DMS 273 (cell line): ENCODE data around the gene PABPC3.
A peak's percentile ranks its signal among the peaks of the same experiment; 100 is the strongest.

ENCODE experiments used
- DNase-seq: peaks from one replicate; lab custom pipeline; 2025; ENCODE audit not compliant: unreplicated experiment; lab: John Stamatoyannopoulos, UW

PABPC3 gene

DNA sequence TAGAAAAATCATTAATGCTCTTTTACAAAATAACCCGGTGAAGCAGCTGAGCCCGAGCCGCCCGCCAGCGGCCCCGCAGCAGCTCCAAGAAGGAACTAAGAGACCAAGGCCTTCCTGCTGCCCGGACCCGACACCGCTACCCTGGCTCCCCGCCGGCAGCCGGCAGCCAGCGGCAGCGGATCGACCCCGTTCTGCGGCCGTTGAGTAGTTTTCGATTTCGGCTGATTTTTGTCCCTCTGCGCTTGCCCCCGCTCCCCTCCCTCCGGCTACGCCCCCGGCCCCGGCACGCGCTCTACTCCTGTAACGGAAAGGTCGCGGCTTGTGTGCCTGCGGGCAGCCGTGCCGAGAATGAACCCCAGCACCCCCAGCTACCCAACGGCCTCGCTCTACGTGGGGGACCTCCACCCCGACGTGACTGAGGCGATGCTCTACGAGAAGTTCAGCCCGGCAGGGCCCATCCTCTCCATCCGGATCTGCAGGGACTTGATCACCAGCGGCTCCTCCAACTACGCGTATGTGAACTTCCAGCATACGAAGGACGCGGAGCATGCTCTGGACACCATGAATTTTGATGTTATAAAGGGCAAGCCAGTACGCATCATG, at the start of gene PABPC3:
Gene PABPC3, plus strand, starts transcription at position 286 of the 603 bp plus-strand sequence. Its CDS starts 63 bp downstream, at position 349.
- peak; percentile 73 for DNase-seq

DNA sequence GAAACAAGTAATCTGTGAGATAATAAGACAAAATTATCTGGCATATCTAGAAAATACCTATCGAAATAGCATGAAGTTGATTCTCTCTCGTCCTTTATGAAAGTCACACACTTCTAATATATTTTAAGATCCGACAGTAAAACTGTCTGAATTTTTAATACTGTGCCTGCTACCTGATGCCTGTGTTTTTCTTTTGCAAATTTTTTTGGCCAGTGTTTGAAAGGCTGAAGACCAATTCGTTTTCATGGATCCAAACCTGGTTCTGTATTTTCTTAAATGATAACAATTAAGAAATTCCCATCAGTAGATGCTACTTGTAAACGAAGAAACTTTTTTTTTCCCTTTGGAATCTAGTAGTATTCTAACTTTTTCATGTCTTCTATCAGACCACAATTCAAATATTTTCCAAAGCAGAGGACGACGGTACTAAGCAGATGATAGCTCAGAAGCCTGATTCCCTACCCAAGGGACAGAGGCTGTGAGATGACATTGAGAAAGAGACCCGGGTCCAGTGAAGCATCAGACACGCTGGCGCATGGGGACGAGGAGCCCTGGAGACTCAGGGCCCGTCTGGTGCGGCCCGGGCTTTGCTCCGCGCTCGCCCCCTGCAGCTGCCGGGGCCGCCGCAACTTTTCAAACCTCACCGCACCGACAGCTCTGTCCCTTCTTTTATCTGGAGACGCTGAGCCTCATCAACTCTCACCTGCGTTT, 49.5 kb upstream of the PABPC3 start:
- DNase-seq: peak; percentile 50

- DNase-seq: peak; percentile 59
Observed at GRCh38 chr13:25046985-25047511, 48.9 kb upstream of the PABPC3 start.

- no peak for DNase-seq
Observed at GRCh38 chr13:25051065-25051464, 44.9 kb upstream of the PABPC3 start.

DNA sequence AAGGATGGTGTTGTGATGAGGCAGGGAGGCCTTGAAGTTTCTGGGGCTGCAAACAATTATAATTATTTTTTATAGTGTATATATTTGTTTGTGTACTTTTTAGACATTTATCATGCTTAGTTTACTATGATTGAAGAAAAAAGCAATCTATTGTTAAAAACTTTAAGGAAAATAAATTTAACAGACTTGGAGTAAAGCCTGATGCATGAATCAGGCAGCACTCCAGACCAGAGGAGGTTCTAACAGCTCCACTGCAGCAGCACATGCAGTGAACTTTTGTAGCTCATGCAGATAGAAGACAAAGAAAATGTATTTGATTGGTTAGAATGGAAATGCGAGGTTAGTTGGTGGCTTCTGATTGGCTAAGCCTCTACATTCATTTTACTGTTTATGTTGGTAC, 36.8 kb upstream of the PABPC3 start:
- no peak for DNase-seq

DNA sequence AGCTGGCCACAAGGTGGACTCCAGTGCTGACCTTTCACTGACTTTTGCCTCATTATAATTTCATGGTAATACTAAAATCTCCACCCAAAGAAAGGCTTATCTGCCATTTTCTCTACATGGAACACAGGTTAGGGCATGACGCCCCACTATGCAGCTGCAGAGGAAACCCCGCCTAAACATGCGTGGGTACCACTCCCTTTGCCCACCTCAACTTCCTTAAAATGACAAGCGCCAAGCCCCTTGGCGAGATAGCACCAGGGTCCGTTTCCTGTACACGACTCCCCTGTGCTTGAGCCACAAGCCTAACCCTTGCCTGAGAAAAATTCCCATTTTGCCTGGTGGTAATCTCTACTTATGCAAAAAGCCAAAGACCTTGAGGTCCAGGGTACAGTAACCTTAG, 36.0 kb upstream of the PABPC3 start:
- no peak for DNase-seq

GRCh38 chr13:25062479-25062878, 33.5 kb upstream of the PABPC3 start:
- no peak for DNase-seq

- DNase-seq: no peak
Observed at GRCh38 chr13:25064396-25064795, 31.5 kb upstream of the PABPC3 start.

- no peak for DNase-seq
Observed at GRCh38 chr13:25065974-25066770, 29.8 kb upstream of the PABPC3 start.

DNA sequence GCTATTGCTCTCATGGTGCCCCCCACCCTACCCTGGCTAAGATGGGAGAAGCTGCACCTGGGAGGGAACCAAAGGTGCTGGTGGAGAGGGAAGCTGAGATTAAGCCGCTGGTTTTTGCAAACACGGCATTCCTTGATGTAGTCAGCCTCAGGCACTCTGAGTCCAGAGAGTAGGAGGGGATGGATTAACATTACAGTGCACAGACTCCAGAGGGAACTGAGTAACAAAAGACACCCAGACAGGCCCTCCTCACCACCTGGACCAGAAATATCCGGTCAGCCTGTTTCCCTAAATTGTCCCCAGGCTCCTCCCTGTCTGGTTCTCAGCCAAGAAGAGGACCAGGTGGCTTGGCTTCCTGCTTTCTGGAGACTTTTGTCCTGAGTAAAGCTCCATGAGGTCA, 28.9 kb upstream of the PABPC3 start:
- no peak for DNase-seq

DNA sequence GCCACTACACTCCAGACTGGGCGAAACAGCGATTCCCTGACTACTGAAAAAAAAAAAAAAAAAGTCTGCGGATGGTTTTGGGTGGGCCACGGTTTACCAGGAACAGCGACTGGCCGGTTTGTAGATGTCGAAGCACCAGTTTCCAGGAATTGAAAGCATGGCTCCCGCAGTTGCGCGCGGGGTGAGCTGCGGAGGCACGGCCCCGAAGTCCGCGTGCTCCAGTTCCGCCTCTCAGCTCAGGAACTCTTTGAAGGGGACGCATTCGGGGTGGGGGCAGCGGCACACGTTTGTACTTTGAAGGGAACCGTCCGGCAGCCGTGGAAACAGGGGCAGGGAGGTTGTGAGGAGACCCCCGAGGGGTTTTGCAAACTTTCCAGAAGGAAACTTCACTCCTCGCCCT, 27.1 kb upstream of the PABPC3 start:
- DNase-seq: no peak

GRCh38 chr13:25069236-25069635, 26.7 kb upstream of the PABPC3 start:
- no peak for DNase-seq

DNA sequence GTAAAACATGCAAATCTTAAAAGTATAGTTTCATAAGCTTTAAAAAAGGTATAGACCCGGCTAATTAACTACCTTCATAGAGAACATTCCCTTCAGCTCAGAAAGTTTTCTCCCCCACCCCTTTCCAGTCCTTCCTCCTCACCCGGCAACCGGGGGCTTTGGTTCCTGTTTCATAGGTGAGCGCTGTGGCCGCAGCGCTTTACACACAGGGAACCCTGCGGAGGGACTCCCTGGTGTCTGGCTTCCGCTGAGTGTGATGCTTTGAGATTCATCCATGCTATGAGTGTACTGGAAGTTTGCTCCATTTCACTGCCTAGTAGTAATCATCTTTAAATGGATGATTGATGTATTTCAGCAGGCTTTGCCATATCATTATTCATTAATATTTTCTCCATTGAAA, 26.0 kb upstream of the PABPC3 start:
- no peak for DNase-seq

DNA sequence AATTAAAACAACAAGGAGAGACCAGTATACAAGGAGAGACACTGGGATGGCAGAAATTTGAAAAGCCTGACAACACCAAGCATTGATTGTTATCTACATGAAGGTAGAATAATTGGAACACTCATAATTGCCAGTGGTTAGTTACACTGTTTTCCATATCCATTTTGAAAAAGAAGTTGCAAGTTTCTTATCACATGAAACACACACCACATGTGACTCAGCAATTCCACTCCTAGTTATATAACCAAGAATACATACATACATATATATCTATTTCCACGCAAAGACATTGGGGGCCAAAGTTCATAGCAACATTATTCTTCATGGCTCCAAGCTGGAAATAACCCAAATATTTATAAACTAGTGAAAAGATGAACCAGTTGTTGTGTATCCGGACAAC, 15.2 kb upstream of the PABPC3 start:
- DNase-seq: no peak

DNA sequence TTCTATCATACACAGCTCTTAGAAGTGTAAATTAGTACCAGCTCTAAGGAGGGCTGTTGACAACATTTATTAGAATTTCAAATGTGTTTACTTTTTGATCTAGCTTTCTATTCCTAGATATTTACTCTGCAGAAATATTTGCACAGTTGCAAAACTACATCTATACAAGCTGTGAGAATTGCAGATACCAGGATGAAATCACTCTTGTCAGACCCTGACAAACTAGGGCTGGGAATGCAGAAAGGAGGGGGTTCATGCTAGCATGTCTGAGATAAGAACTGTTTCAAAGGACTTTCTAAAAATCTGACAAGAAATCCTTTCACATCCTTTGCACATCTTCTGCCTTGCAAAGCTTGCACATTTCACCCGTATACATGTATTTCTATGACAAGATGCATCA, 11.8 kb upstream of the PABPC3 start:
- no peak for DNase-seq

DNA sequence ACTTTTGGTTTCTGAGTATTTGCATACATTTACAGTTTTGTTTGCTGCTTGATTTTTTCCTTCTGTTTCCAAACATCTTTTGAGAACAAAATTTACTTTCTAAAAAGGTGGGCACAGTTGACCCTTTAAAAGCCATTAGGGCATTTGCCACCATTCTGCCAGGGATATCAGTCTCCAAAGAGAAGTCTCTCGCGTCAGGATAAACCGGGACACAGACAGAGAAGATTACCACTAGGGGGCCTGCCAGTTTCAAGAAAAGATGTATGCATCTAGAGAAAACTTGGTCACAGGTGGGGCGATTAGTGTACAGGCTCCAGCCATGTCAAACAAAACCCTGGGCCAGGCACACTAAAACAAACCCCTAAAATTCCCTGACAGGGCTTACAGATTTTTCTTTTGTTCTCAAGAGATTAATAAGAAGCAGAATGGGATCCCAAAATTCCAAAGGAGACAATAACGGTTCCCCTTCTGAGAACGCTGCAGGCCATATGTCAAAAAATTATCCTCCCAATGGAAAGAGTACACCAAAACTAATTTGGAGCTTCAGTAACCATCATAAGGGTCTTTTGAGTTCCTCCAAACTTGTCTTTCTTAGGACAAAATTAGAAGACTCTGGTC, 10.7 kb upstream of the PABPC3 start:
- DNase-seq: peak; percentile 67

DNA sequence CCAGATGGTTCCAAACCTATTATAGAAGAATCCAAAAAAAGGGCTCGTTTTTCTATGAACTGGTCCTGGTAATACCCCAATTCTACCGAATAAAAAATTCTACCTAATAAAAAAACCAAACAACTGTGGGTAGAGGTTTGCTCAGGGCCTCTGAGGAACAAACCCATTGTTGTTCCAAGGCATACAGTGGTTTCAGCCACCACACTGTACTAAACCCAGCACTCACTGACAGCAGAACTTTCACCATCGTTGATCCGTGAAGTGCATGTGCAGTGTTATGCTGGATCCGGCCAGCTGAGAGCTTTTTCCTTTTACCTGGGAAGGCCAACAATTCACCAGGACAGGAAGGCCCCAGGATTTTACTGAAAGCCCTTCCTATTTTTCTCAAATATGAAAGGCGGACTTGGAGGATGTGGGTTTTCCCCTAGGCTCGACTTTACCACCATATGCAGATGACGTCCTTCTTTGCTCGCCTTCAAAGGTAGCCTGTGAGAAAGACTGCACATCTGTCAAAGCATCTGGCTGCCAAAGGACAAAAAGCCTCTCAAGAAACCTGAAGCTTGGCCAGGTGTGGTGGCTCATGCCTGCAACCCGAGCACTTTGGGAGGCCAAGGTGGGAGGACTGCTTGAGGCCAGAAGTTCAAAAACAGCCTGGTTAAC, 7.2 kb upstream of the PABPC3 start:
- no peak for DNase-seq

- no peak for DNase-seq
Observed at GRCh38 chr13:25097426-25097825, 1.5 kb downstream of the PABPC3 start.

GRCh38 chr13:25103711-25104110, 7.8 kb downstream of the PABPC3 start:
- no peak for DNase-seq

GRCh38 chr13:25109341-25109740, 13.4 kb downstream of the PABPC3 start:
- DNase-seq: no peak
